A549 treated with RU486 at 1 μM for 4 hours (cell line): Measurements from ENCODE around the gene RHEBL1. TPM values are rescaled to one million over a fixed set of nuclear protein-coding genes. Genes with fewer than 3 reads are reported as not detected.

Source experiments
- total RNA-seq: library from RNA; stranded (reverse); fragments of 200-300 nt; extraction: Qiagen RNA extraction; gene quantifications from 5 replicates; pipeline ENCODE4 v1.2.3, GENCODE V29; 2022; ENCODE audit warnings: low read depth

Gene RHEBL1, protein sequence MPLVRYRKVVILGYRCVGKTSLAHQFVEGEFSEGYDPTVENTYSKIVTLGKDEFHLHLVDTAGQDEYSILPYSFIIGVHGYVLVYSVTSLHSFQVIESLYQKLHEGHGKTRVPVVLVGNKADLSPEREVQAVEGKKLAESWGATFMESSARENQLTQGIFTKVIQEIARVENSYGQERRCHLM
- total RNA-seq: 4.9 to 6.1 TPM (median 5.7 TPM) in 5 replicates

DNA sequence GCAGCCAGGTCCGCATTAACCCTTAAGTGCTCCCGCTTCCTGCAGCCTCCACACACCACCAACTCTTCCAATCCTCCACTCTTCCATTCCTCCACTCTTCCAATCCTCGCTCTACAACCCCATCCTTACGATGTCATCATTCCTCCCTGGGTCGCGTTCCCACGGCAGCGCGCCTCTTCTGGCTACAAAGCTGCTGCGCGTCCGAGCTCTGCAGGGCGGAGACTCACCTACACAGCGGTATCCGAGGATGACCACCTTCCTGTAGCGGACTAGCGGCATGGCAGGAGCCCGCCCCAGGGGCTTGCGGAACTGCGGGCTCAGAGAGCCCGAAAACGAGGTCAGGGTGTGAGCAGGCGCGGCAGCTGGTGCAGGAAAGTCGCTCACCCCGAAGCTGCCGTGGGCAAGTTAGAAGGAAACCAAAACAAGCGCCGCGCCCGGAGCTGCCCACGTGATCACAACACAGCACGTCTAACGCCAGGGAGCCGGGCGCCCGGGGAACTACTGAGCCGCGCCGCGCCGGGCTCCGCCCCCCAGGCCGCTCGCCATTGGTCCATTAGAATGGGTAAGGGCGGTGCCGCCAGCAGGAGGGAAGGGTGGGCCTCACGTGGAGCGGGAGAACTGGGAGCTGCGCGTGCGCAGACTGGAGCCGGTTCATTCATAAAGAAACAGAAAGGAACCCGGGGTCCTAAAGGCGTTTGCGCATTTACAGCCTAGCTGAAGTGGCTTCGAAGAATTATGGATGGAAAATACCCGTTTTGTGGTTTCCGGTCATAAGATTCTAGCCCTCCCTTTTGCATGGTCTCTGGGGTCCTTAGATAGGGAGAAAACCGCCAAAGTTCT lies at the start of gene RHEBL1:
TSS of gene RHEBL1 (minus strand) at position 473 of the 840 bp plus-strand sequence. CDS start at position 279, 194 bp downstream.

DNA sequence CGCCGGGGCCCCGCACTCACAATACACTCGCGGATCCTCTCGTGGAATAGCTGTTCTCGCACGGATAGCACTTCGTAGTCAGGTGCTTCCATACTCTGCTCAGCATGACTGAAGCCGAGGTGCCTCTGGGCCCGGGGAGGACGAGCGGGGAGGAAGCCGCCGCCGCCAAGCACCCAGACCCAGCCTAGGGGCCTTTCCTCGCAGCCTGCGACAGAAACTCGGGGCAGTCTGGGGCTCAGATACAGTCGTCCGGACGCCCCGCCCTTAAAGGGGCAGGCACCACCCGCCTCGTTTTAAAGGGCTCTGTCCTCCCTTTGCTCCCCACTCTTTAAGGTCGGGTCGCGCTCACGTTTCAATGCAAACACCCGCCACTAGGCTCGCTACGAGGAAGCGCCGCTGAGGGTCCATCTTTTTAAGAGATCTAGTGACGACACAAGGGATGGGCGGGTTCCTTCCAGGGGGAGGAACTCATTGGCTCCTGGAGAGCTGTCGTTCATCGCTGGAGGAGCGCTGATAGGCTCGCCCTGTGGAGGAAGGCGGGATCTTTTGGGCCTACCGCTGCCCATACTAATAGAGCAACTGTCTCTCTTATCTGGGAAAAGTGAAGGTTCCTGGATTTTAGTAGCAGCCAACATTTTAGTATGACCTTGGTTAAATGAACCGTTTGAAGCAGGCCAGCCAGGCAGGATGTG lies 40.8 kb upstream of the RHEBL1 start, which contains the start of gene LMBR1L:
TSS of gene LMBR1L (minus strand) at position 384 of the 692 bp plus-strand sequence. CDS start at position 92, 292 bp downstream.

DNA sequence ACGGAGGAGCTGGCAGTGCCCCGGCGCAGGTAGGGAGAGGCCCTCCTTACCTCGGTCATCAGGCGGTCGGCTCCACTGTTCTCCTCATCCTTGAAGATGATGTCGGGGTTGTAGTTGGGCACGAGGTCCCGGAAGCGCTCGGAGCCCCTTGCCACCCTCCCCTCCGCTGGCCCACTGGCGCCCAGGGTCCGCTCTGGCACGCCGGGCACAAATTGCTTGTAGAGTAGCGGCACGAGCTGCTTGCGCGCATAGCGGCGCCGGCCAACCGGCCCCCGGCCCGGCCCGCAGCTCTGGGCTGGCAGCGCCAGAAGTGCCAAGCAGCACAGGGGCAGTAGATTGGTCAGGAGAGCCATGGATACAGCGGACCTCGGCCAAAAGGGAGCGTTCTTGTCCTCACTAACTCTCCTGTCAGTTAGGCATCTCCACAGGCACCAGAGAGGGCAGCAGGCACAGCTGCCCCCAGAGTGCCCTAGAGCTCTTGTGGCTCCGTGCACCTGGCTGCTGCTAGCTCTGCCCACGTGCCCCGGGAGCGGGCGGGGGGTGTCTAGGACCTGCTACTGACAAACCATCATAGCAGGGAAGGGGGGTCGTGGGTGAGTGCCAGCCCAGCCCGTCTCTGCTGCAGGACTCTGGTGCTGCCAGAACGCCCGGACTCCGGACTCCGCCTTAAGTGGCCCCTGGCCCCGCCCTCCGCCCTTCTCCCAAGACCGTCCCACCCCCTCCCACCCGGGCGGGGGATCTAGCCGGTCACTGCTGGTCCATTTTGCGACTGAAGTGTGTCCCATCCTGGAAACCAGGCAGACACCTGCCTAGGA lies 24.6 kb upstream of the RHEBL1 start, which contains the start of gene DHH:
TSS of gene DHH (minus strand) at position 642 of the 815 bp plus-strand sequence. CDS start at position 353, 289 bp downstream.

DNA sequence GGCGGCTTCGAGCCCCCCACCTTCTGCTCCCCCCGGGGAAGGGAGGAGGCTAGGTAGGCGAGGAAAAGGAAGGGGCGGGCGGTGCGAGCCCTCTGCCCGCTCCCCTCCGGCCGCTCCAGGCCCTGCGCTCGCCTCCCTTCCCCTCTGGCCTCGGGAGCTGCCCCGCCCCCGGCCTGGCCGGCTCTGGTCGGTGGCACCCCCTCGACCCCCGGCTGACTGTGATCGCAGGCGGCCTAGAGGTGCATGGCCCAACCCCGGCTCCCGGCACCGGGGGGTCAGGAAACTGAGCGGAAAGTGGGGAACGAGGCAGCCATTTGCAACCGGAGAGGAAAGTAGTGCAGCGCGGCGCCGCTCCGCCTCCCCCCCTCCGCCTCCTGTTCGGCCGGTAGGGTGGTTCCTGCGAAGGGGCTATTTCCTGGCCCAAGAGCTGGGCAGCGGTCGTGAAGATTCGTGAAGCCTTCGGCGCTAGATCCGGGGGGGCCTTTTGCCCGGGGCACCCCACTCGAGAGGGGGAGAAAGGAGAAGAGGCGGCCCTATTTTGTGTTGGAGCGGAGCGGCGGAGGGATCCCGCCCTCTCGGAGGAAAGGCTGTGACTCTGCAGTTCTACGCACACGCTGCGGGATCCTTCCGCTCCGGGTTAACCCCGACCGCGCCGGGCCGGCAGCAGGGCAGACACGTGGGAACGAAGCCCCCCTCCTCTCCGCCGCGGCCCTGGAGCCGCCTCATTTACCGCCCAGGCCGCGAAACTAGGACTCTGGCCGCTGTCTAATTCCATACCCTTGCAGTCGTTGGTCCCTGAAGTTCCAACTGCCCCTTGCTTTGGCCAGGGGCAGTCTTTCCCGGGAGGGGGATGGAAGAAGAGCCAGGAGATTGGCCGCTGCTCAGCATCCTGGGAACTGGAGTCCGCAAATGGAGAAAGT lies 9.3 kb downstream of the RHEBL1 start, which contains the start of gene KMT2D:
TSS of gene KMT2D (minus strand) at position 558 of the 920 bp plus-strand sequence. CDS start 5,470 bp downstream, outside the sequence.

DNA sequence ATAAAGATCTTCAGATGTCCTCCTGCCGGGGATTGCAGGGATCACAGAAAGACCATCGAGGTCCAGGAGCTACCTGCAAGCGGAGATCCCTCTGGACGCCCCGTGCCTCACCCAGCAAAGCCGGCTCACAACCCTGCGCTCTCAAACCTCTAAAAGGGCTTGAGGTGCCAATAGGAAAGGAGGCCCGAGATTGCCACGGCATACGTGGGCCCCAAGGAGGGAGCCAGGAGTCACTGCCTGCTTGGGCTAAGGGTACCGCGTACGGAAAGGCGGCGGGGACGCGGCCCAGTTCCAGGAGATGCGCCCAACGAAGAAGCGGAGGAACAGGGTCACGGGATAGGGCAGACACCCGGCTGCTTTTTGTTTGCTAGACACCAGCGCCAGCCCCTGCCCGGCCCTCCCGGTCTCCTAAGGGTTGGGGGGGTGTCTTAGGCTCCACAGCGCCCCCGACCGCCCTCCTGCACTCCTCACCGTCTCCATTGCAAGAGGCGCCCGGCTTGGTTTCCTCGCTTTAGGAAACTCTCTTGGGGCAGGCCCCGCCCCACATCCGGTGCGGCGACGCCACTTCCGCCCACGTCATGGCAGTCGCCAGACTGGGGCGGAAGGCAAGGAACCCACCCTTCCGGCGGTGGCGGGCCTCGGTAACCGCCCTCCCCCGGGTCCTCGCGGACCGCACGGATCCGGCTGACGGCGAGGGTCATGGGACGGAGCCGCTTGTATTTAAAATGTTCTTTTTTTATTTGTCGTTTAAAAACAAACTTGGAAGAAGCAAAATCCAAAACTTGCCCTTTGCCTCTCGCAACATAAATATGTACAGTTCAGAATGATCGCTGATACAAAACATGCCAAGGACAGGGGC lies 51.3 kb downstream of the RHEBL1 start, which contains the start of gene PRKAG1:
TSS of gene PRKAG1 (minus strand) at position 516 of the 859 bp plus-strand sequence. CDS start at position 480, 36 bp downstream.

Other genes with a start within 250 kb of the RHEBL1 start
- 80.3 to 88.0 TPM (median 82.8 TPM) in 5 replicates for gene DDX23, start 217.8 kb downstream of the RHEBL1 start, total RNA-seq
- 14.4 to 21.8 TPM (median 15.8 TPM) in 5 replicates for gene RND1, start 204.1 kb downstream of the RHEBL1 start, total RNA-seq
- gene FKBP11, start 144.5 kb downstream of the RHEBL1 start, total RNA-seq: 49.2 to 63.3 TPM (median 55.4 TPM) in 5 replicates
- 117 to 163 TPM (median 155 TPM) in 5 replicates for gene ARF3, start 112.5 kb downstream of the RHEBL1 start, total RNA-seq
- gene WNT10B, start 98.2 kb downstream of the RHEBL1 start, total RNA-seq: 1.9 to 2.8 TPM (median 2.5 TPM) in 5 replicates
- gene WNT1, start 91.7 kb downstream of the RHEBL1 start, total RNA-seq: 0.18 TPM in 1 of 5 replicates, not detected in the others
- gene DDN, start 70.6 kb downstream of the RHEBL1 start, total RNA-seq: 0.66 to 0.97 TPM (median 0.81 TPM) in 5 replicates
- gene PRKAG1, start 51.2 kb downstream of the RHEBL1 start, total RNA-seq: 38.9 to 46.2 TPM (median 40.0 TPM) in 5 replicates
- 32.5 to 45.5 TPM (median 37.9 TPM) in 5 replicates for gene KMT2D, start 9.2 kb downstream of the RHEBL1 start, total RNA-seq
- not detected in 5 replicates for gene DHH, start 24.8 kb upstream of the RHEBL1 start, total RNA-seq
- gene LMBR1L, start 40.9 kb upstream of the RHEBL1 start, total RNA-seq: 11.4 to 17.1 TPM (median 12.8 TPM) in 5 replicates
- 2,173 to 2,599 TPM (median 2,319 TPM) in 5 replicates for gene TUBA1B, start 61.4 kb upstream of the RHEBL1 start, total RNA-seq
- 152 to 191 TPM (median 180 TPM) in 5 replicates for gene TUBA1A, start 119.1 kb upstream of the RHEBL1 start, total RNA-seq
- 1,723 to 2,076 TPM (median 1,814 TPM) in 5 replicates for gene TUBA1C, start 195.1 kb upstream of the RHEBL1 start, total RNA-seq
- gene PRPH, start 225.2 kb upstream of the RHEBL1 start, total RNA-seq: 0.82 to 1.7 TPM (median 0.91 TPM) in 5 replicates